Measurements from ENCODE around the gene NOD1.

Gene NOD1

GRCh38 chr7:30450240-30450982 is 28.2 kb downstream of the NOD1 start:
- DNase-seq (ENCODE audit: low read depth in 2 of 2): no peak

DNA sequence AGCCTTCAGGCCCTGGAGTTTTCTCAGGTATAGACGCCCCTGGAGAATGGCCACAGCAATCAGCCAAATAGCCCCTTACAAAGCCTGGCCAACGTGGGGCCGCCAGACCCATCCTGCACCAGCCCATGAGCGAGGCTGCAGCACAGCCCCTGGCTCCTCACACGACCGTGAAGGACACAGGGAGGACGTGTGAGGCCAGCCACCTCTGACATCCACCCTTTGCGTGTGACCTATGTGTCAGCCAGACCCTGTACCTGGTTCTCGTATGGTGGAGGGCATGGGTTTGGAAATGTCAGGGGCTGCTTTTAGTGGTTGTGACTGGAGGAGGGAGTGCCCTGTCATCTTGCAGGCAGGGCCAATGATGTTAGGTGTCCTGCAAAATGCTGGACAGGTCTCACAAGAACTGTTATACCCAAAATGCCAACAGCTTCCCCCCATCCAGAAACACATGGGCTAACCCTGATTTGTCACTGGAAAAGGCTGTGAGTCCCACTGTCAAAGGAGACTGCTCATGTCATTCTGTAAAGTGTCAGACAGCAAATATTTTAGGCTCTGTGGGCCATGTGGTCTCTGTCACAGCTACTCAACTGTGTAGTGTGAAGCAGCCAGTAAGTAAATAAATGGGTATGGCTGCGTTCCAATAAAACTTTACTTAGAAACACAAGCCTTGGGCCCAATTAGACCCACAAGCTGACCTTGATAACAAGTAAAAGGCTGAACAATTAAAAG is 30.0 kb downstream of the NOD1 start:
- no peak for DNase-seq (ENCODE audit: low read depth in 2 of 2)

DNA sequence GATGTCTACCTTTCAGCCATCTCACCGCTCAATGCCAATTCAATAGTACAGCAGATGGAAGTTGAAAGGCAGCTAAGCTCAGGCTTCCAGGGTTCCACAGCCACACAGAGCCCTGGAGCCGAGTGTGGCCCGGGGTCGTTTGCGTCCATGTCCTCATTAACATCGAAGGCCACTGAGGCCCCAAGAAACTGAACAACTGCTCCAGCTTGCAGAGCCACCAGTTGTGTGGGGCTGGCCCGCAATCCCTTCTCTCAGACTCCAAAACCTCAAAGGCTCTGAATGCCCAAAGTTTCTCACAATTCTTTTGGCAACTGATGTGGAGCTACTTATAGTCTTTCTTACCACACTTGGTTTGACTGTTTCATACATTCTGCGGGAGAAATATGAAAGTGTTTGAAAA is 31.1 kb downstream of the NOD1 start:
- DNase-seq (ENCODE audit: low read depth in 2 of 2): no peak

- DNase-seq (ENCODE audit: low read depth in 2 of 2): no peak
Measured at GRCh38 chr7:30446266-30446665, 32.3 kb downstream of the NOD1 start.

DNA sequence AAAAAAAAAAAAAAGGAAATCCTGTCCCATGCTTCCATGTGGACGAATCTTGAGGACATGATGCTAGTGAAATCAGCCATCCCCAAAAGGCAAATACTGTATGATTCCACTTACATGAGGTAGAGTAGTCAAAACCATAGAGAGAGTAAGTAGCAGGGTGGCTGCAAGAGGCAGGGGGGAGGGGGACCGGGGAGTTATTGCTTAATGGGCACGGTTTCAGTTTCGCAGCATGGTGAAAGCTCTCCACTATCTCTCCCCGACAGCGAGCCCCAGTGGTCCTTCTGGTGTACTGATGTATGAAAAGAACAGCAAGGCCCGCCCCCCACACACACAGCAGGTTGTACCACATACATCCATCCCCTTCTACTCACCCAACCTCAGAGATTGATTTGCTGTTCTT is 32.8 kb downstream of the NOD1 start:
- peak; percentile 51 to 56 for DNase-seq (ENCODE audit: low read depth in 2 of 2)

GRCh38 chr7:30437823-30438574 is 40.6 kb downstream of the NOD1 start:
- DNase-seq (ENCODE audit: low read depth in 2 of 2): no peak

GRCh38 chr7:30436518-30436917 is 42.1 kb downstream of the NOD1 start:
- DNase-seq (ENCODE audit: low read depth in 2 of 2): no peak

DNA sequence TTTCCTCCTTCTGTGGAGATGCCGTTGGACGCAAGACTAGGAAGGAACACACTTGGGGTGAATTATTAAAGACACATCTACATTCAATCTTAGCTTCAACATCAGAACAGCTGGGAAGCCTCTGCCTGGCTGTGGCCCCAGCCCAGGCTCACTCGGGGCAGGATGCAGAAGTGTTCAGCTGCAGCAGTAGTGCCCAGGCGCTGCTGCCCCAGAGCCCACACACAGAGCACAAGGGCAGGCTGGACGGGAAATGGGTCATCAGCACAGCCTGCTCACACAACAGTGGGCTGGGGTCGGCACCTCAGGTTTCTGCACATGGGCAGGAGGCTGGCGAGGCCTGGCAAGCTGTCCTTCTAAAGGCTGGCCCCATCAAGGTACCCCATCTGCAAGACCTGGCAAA is 42.5 kb downstream of the NOD1 start:
- no peak for DNase-seq (ENCODE audit: low read depth in 2 of 2)

- no peak for DNase-seq (ENCODE audit: low read depth in 2 of 2)
Measured at GRCh38 chr7:30434140-30434799, 44.3 kb downstream of the NOD1 start.

DNA sequence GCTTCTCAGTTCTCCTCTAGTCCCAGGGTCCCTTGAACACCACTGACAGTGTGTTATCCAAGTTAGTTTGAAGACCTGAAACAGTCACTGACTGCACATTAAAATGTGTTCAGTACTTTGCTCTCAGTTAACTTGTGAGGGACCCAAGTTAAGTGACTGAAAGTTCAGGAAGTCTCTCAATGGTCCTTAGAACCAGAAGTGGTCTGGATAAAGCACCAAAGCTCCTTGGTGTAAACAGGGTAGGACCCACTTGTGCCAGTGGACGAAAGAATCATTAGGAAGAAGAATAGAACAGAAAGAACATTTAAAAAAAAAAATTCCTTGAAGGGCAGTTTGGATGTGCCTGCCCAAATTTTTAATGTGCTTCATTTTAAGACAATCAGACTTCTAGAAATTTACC is 45.1 kb downstream of the NOD1 start:
- DNase-seq (ENCODE audit: low read depth in 2 of 2): no peak

GRCh38 chr7:30433082-30433481 is 45.5 kb downstream of the NOD1 start:
- no peak for DNase-seq (ENCODE audit: low read depth in 2 of 2)

DNA sequence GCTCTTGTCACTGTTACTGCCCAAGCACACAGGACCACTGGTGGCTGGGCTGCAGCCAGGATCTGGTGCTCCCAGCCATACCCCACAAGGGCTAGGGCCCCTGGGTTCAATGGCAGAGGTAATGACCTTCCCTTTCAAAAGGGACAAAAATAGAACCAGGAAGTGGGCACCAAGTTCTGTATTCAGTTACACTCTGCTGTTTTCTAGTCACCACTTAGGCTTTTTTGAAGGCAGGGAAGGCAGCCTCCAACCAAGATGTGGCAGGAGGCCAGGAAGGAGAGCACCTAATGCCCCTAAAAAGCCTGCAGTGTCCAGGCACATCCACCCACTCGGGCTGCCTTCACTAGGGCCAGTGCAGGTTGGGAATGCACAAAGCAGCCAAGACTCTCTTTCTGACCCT is 47.8 kb downstream of the NOD1 start:
- no peak for DNase-seq (ENCODE audit: low read depth in 2 of 2)

DNA sequence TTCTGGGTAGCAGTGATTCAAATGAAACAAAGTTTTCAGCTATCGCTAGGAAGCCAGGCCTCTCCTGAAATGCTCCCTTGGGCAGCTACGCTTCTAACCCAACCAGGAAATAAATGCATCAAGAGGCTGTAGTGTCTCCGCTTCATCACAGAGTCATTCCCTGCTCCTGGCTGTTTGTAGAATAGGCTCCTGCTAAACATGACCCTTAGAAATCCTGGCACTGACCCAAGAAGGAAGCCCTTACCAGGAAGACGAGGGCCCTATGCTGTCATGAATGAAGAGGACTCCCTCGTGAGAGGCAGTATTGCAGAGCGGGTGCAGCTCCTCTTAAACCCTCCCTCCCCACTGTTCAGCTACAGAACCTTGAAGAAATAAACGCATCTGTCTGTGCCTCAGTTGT is 48.3 kb downstream of the NOD1 start:
- DNase-seq (ENCODE audit: low read depth in 2 of 2): no peak

DNA sequence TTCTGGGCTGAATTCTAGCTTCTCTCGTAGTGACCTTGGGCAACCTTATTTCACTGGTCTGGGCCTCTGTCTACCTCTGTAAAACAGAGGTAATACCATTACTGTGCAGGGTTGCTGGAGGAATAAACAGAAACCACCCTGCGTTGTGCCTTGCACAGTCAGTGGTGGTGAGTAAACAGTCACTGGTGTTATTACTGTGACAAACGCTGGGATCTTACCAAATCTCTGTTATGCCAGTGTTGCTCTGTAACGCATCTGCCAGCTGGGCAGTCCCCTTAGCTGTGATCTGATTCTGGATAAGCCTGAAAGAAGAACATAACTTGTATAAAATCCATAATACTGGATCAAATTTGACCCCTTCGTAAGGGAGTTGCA is 49.4 kb downstream of the NOD1 start:
- no peak for DNase-seq (ENCODE audit: low read depth in 2 of 2)

GRCh38 chr7:30428246-30429155 is 50.1 kb downstream of the NOD1 start:
- DNase-seq (ENCODE audit: low read depth in 2 of 2): no peak

GRCh38 chr7:30427296-30428070 is 51.1 kb downstream of the NOD1 start:
- no peak for DNase-seq (ENCODE audit: low read depth in 2 of 2)

- DNase-seq (ENCODE audit: low read depth in 2 of 2): no peak
Measured at GRCh38 chr7:30424506-30424905, 54.1 kb downstream of the NOD1 start.

DNA sequence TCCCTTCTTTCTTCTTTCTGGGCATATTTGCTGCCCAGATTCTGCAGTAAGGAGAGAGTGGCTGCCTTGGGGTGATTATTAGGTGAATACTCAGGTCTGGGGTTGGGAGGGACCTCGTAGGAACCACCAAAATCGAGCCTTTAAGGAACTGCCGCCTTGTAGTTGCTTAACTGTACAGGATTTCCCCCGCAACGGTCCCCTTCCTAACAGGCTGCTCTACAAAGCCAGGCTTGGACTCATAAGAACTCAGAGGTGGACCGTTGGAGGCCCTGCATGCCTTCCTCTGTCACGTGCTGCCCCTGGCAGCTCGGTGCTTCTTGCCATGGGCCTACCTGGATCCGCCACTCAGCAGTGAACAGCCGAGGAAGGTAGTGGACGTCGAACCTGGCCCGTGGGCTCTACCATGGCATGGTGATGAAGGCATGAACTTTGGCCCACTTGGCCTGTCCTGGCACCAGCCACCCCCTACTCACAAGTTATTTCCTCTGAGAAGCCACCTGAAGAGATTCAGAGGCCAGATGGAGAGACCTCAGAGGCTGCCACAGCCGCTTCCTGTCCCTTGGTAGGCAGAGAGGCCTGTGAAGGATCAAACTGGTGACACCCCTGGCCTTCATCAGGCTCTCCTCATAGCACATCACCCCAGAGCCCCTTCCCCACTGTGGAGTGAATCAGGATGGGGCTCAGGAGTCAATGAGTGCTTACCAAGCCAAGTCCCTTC is 54.6 kb downstream of the NOD1 start:
- DNase-seq (ENCODE audit: low read depth in 2 of 2): no peak

GRCh38 chr7:30422922-30423321 is 55.7 kb downstream of the NOD1 start:
- no peak for DNase-seq (ENCODE audit: low read depth in 2 of 2)
